GM12891 (cell line): ENCODE data around the gene CDK15.

ENCODE experiments used
- POLR2A ChIP-seq: IDR thresholded peaks from 2 replicates; pipeline ENCODE4 v1.6.1; 2011; ENCODE audit warnings: low read depth, low read length, control low read depth
- POLR2AphosphoS5 ChIP-seq: IDR thresholded peaks from 2 replicates; pipeline ENCODE4 v1.6.1; 2011; ENCODE audit warnings: low read depth, low read length, control low read depth
- POU2F2 ChIP-seq: IDR thresholded peaks from 2 replicates; pipeline ENCODE4 v1.6.1; 2011; ENCODE audit warnings: low read depth, mild to moderate bottlenecking, control low read depth, low read length, moderate library complexity
- SPI1 ChIP-seq: IDR thresholded peaks from 2 replicates; pipeline ENCODE4 v1.6.1; 2011; ENCODE audit warnings: low read depth, low read length, control low read depth
- TAF1 ChIP-seq: IDR thresholded peaks from 2 replicates; pipeline ENCODE4 v1.6.1; 2011; ENCODE audit warnings: low read depth, low read length, control low read depth

DNA sequence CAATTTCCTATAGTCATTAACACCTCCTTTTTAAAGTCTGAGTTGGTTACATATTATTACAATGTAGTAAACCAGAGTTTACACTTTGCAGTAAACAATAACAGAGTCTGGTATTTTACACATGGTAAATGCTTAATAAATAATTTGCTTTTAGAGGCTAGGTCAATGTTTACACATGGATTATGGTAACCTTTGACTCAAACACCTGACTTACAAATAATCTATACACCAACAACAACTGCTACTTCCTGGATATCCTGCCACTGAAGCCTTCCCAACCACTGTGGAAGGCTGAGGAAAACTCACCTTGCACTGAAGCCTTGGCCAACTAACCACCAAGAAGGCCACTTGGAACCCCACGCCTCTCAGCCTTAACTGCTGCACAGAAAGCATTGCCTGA lies 31.0 kb upstream of the CDK15 start:
- TF ChIP-seq POLR2AphosphoS5 = no peak
- TF ChIP-seq POLR2A = no peak
- TF ChIP-seq TAF1 = no peak
- TF ChIP-seq SPI1 = no peak
- TF ChIP-seq POU2F2 = no peak
